Kidney (tissue), 14 donors: ENCODE data around the gene ANKRD34C. TPM values are rescaled to one million over a fixed set of nuclear protein-coding genes. Genes with fewer than 3 reads are reported as not detected.

Experiments
- DNase-seq, 5 donors: peaks; one replicate each; pipeline ENCODE4 v3.0.0-alpha.2; 2013 to 2020
- FAIRE-seq: peaks from 2 replicates; lab custom pipeline; 2012; peaks lifted over from hg19 to GRCh38; lab: Jason Lieb, UNC
- H3K27ac ChIP-seq, 2 donors: one replicate each; pipeline ENCODE4 v1.7.0; 2013; ENCODE audit warnings: low read depth in 2 of 2, low read length in 2 of 2, inconsistent platforms in 1 of 2
- H3K27me3 ChIP-seq: one replicate; pipeline ENCODE4 v1.7.1; 2013; ENCODE audit warnings: low read length, inconsistent platforms; ENCODE audit not compliant: control insufficient read depth, insufficient read depth
- H3K36me3 ChIP-seq, 3 donors: one replicate each; pipeline versions ENCODE4 v1.7.0 to v1.7.1; 2013; ENCODE audit warnings: low read length in 3 of 3, control low read depth in 1 of 3, inconsistent platforms in 1 of 3; ENCODE audit not compliant: insufficient read depth in 3 of 3, control insufficient read depth in 2 of 3
- H3K4me1 ChIP-seq, 3 donors: one replicate each; pipeline versions ENCODE4 v1.7.0 to v1.7.1; 2013; ENCODE audit warnings: low read length in 3 of 3, inconsistent platforms in 1 of 3, low read depth in 1 of 3; ENCODE audit not compliant: control insufficient read depth in 2 of 3, insufficient read depth in 2 of 3
- H3K4me3 ChIP-seq, 3 donors: one replicate each; pipeline versions ENCODE4 v1.7.0 to v1.8.1; 2013; ENCODE audit warnings: low read length in 3 of 3, control low read depth in 1 of 3, inconsistent platforms in 1 of 3
- H3K9ac ChIP-seq, 3 donors: one replicate each; pipeline versions ENCODE4 v1.7.0 to v1.7.1; 2013; ENCODE audit warnings: low read length in 3 of 3, control low read depth in 1 of 3, inconsistent platforms in 1 of 3
- H3K9me3 ChIP-seq, 3 donors: one replicate each; pipeline versions ENCODE4 v1.7.0 to v1.7.1; 2013; ENCODE audit warnings: low read length in 3 of 3, control low read depth in 1 of 3, inconsistent platforms in 1 of 3; ENCODE audit not compliant: control insufficient read depth in 2 of 3, insufficient read depth in 1 of 3
- intact Hi-C: fragments of 100-400 bp; cut with DNase I; formaldehyde crosslinking; loops from one replicate; pipeline ENCODE4 v1.11.1; 2022
- polyA plus RNA-seq: library from polyadenylated mRNA; stranded (reverse); fragments of 350-450 nt; fragmentation: Illumina TruSeq; extraction: RNeasy Lipid Tissue Mini Kit (QIAGEN cat#74804); gene quantifications from one replicate; pipeline ENCODE4 v1.2.3, GENCODE V29; 2014; ENCODE audit warnings: low read depth, low replicate concordance; ENCODE audit not compliant: insufficient read depth
- total RNA-seq: library from RNA; stranded (reverse); fragmentation: NEBNext Ultra II Directional; extraction: Animal tissue kit (Norgen Biotek cat#: 25700); gene quantifications from one replicate; pipeline ENCODE4 v1.2.1, GENCODE V29; 2021
- TF ChIP-seq, protein P1 (sequence below): IDR thresholded peaks from 3 replicates; pipeline ENCODE4 v1.5.1; 2012; ENCODE audit warnings: mild to moderate bottlenecking, moderate library complexity, borderline replicate concordance; ENCODE audit not compliant: insufficient read depth; ENCODE audit errors: extremely low read depth
- donor health status: control.
- donor health status: control.
- donor health status: control.
- donor health status: control.
- donor health status: control.
- donor health status: DM: yes; HTN: yes; CAD: no.
- donor health status: Normal renal cell carcinoma (clear cell type).

ANKRD34C gene
- total and polyA plus RNA-seq, 2 donors from 2014 or later, result 0.11 TPM; not detected in 1

DNA sequence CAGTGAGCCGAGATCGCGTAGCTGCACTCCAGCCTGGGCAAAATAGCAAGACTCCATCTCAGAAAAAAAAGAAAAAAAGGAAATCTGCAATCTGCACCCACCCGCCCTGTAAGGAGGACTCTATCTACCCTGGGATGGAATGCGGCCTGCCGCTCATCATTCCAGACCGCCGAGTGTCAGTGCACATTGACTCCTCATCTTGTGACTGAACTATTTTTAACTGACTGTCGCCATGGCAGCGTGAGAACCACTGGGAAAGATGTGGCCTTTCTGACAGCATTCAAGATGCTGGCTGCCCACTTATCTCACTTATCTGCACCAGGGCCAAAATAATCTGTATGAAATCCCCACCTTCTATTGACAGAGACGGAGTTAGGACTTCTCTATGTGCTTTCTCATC is 38.8 kb upstream of the ANKRD34C start:
- peak in 1 of 5 donors; percentile 12 for DNase-seq
- intact Hi-C loops, result no loop called here
- Histone ChIP-seq H3K27ac (no peak overlapping the region), H3K9me3 (no peaks in the 10 kb centered on the region), H3K27me3 (no peaks in the 10 kb centered on the region), H3K9ac (no peak overlapping the region), H3K36me3 (no peaks in the 10 kb centered on the region), H3K4me1 (no peaks in the 10 kb centered on the region), H3K4me3 (no peak overlapping the region)
- TF ChIP-seq, protein P1, sequence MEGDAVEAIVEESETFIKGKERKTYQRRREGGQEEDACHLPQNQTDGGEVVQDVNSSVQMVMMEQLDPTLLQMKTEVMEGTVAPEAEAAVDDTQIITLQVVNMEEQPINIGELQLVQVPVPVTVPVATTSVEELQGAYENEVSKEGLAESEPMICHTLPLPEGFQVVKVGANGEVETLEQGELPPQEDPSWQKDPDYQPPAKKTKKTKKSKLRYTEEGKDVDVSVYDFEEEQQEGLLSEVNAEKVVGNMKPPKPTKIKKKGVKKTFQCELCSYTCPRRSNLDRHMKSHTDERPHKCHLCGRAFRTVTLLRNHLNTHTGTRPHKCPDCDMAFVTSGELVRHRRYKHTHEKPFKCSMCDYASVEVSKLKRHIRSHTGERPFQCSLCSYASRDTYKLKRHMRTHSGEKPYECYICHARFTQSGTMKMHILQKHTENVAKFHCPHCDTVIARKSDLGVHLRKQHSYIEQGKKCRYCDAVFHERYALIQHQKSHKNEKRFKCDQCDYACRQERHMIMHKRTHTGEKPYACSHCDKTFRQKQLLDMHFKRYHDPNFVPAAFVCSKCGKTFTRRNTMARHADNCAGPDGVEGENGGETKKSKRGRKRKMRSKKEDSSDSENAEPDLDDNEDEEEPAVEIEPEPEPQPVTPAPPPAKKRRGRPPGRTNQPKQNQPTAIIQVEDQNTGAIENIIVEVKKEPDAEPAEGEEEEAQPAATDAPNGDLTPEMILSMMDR, result no peak
- FAIRE-seq, result no peak

DNA sequence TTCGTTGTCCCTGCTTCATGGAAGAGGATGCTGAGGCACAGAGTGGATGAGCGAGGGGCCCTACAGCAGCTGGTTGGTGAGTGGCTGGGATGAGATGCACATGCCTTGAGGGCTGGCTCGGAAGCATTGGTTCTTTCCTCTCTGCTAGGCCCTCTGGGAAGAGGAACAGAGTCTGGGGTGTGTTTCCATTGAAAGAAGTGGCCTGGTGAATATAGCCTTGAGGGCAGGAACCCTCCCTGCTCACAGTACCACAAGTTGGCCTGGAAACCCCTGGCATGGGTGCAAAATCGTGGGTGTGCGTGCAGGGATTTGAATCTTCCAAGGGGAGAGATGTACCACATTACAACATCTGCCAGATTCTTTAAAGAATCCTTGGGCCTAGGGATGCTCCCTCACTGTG is 37.6 kb upstream of the ANKRD34C start:
- TF ChIP-seq, protein P1, result no peak
- no peaks in the 10 kb centered on the region for H3K36me3 ChIP-seq
- no peaks in the 10 kb centered on the region for H3K9me3 ChIP-seq
- H3K9ac ChIP-seq, result no peak overlapping the region
- FAIRE-seq (no peak), DNase-seq (no peak)
- H3K27me3 ChIP-seq, result no peaks in the 10 kb centered on the region
- H3K27ac ChIP-seq, result no peak overlapping the region
- intact Hi-C loops, result no loop called here
- H3K4me1 ChIP-seq, result no peaks in the 10 kb centered on the region
- no peak overlapping the region for H3K4me3 ChIP-seq

DNA sequence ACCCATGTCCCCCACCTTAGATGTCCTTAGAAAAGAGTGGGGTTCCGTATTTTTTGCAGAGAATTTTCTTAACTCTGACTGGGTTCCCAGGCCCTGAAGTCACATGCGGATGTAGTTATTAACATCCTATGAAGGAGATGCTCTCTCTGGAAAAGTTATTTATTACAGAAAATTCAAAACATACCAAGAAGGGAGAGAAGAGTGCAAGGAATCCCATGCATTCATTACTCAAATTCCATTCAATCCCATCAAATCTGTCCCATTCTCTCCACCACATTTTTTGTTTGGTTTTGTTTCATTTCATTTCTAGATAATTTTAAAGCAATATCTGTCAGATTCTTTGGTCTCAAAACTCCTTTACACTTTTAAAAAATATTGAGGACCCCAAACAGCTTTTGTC is 34.3 kb upstream of the ANKRD34C start:
- Histone ChIP-seq H3K27ac (no peak overlapping the region), H3K9me3 (no peaks in the 10 kb centered on the region), H3K4me1 (no peaks in the 10 kb centered on the region), H3K36me3 (no peaks in the 10 kb centered on the region), H3K27me3 (no peaks in the 10 kb centered on the region), H3K4me3 (no peak overlapping the region), H3K9ac (no peak overlapping the region)
- TF ChIP-seq, protein P1, result no peak
- FAIRE-seq (no peak), DNase-seq (no peak)
- intact Hi-C loops, result no loop called here

DNA sequence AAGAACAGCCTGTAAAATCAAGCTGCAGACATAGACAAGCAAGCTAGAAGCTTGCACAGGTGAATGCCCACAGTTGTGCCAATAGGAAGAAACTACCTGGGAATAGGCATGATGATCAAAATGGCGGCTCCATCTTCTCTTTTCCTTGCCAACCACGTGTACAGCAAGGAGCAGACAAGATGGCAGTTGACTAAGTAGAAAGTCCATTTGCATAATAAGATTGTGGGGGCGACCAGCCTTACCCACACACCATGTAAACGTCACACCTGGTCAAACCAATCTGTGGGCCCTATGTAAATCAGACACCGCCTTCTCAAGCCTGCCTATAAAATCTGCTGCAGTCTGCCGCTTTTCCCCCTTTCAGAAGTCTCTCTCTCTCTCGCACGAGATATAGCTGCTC is 25.1 kb upstream of the ANKRD34C start:
- no peak for FAIRE-seq

More for the DNA sequence above, 25.1 kb upstream of the ANKRD34C start:
- H3K9ac ChIP-seq, result no peak overlapping the region
- H3K9me3 ChIP-seq, result no peaks in the 10 kb centered on the region
- no peaks in the 10 kb centered on the region for H3K36me3 ChIP-seq
- DNase-seq, result no peak
- intact Hi-C loops, result no loop called here
- H3K27ac ChIP-seq, result no peak overlapping the region
- no peaks in the 10 kb centered on the region for H3K27me3 ChIP-seq
- H3K4me3 ChIP-seq, result no peak overlapping the region
- TF ChIP-seq, protein P1, result no peak
- no peaks in the 10 kb centered on the region for H3K4me1 ChIP-seq
